HepG2 (cell line): Measurements from ENCODE around the gene HLCS. TPM values are rescaled to one million over a fixed set of nuclear protein-coding genes. Genes with fewer than 3 reads are reported as not detected.

Experiments
- E2F2 ChIP-seq: sonication (generic); formaldehyde crosslinking; IDR thresholded peaks from 2 replicates; pipeline ENCODE4 v1.4.0; 2020; ENCODE audit warnings: missing genetic modification reagents, borderline replicate concordance
- GLMP ChIP-seq: sonication (generic); formaldehyde crosslinking; IDR thresholded peaks from 2 replicates; pipeline ENCODE4 v1.9.0; 2021; ENCODE audit warnings: missing genetic modification reagents, mild to moderate bottlenecking, borderline replicate concordance
- HES4 ChIP-seq: sonication (generic); formaldehyde crosslinking; IDR thresholded peaks from 2 replicates; pipeline ENCODE4 v1.9.0; 2021; ENCODE audit warnings: mild to moderate bottlenecking, missing genetic modification reagents, borderline replicate concordance
- HIC2 ChIP-seq: sonication (generic); formaldehyde crosslinking; IDR thresholded peaks from 2 replicates; pipeline ENCODE4 v1.9.0; 2022; ENCODE audit warnings: low read depth, missing genetic modification reagents
- HNF1B ChIP-seq: sonication (generic); formaldehyde crosslinking; IDR thresholded peaks from 2 replicates; pipeline ENCODE4 v1.5.1; 2020; ENCODE audit warnings: mild to moderate bottlenecking, moderate library complexity, missing genetic modification reagents
- IRF2 ChIP-seq: IDR thresholded peaks from 2 replicates; pipeline ENCODE4 v1.6.1; 2018; ENCODE audit warnings: missing genetic modification reagents, missing compliant biosample characterization
- KAT8 ChIP-seq: IDR thresholded peaks from 2 replicates; pipeline ENCODE4 v1.6.1; 2016; ENCODE audit warnings: missing genetic modification reagents, missing compliant biosample characterization
- SALL2 ChIP-seq: sonication (generic); formaldehyde crosslinking; IDR thresholded peaks from 2 replicates; pipeline ENCODE4 v1.8.1; 2023; ENCODE audit warnings: mild to moderate bottlenecking, missing genetic modification reagents, inconsistent platforms
- SP1 ChIP-seq, 2 experiments: fragments of 450-650 bp in 1 of 2; sonication (generic) in 1 of 2; formaldehyde crosslinking in 1 of 2; IDR thresholded peaks; 2 replicates each; pipeline versions ENCODE4 v1.4.0 to v1.6.1; 2016 to 2020; ENCODE audit warnings: missing genetic modification reagents in 1 of 2
- ZBTB1 ChIP-seq: sonication (generic); formaldehyde crosslinking; IDR thresholded peaks from 2 replicates; pipeline ENCODE4 v1.4.0; 2020; ENCODE audit warnings: missing genetic modification reagents, borderline replicate concordance
- ZNF10 ChIP-seq: sonication (generic); formaldehyde crosslinking; IDR thresholded peaks from 2 replicates; pipeline ENCODE4 v1.4.0; 2020; ENCODE audit warnings: mild to moderate bottlenecking, low read depth, missing genetic modification reagents, borderline replicate concordance
- ZNF232 ChIP-seq: sonication (generic); formaldehyde crosslinking; IDR thresholded peaks from 2 replicates; pipeline ENCODE4 v1.4.0; 2020; ENCODE audit warnings: missing genetic modification reagents, borderline replicate concordance
- ZNF431 ChIP-seq: sonication (generic); formaldehyde crosslinking; IDR thresholded peaks from 2 replicates; pipeline ENCODE4 v1.9.0; 2022; ENCODE audit warnings: missing genetic modification reagents, low read depth, mild to moderate bottlenecking, borderline replicate concordance
- ZNF530 ChIP-seq: sonication (generic); formaldehyde crosslinking; IDR thresholded peaks from 2 replicates; pipeline ENCODE4 v1.5.0; 2020; ENCODE audit warnings: low read depth, mild to moderate bottlenecking, missing genetic modification reagents
- ZNF569 ChIP-seq: sonication (generic); formaldehyde crosslinking; IDR thresholded peaks from 2 replicates; pipeline ENCODE4 v1.5.0; 2020; ENCODE audit warnings: mild to moderate bottlenecking, missing genetic modification reagents, moderate library complexity, borderline replicate concordance
- ZNF572 ChIP-seq: sonication (generic); formaldehyde crosslinking; IDR thresholded peaks from 2 replicates; pipeline ENCODE4 v1.5.1; 2020; ENCODE audit warnings: mild to moderate bottlenecking, missing genetic modification reagents
- ZNF724P ChIP-seq: sonication (generic); formaldehyde crosslinking; IDR thresholded peaks from 2 replicates; pipeline ENCODE4 v1.8.0; 2022; ENCODE audit warnings: missing genetic modification reagents, borderline replicate concordance
- ZNF781 ChIP-seq: sonication (generic); formaldehyde crosslinking; IDR thresholded peaks from 2 replicates; pipeline ENCODE4 v1.5.1; 2020; ENCODE audit warnings: borderline replicate concordance, mild to moderate bottlenecking, missing genetic modification reagents; ENCODE audit errors: not compliant biosample characterization
- polyA plus RNA-seq, 8 experiments: library from polyadenylated mRNA; depleted of rRNA in 3 of 8; stranded (reverse) in 7 of 8; unstranded in 1 of 8; fragments of >200 nt; fragmentation: Illumina TruSeq in 4 of 8; extraction: Trizol in 4 of 8; gene quantifications; 2 replicates each; pipeline versions ENCODE4 v1.2.1 to v1.2.3, GENCODE V29; 2011 to 2016; ENCODE audit warnings: low read depth in 4 of 8, missing spikeins in 1 of 8, mixed read lengths in 1 of 8; ENCODE audit not compliant: insufficient read depth in 1 of 8
- total RNA-seq, 5 experiments: library from RNA; depleted of rRNA; stranded (reverse); fragments of >200 nt; fragmentation: Illumina TruSeq; extraction: Trizol; gene quantifications; 2 replicates each; pipeline ENCODE4 v1.2.3, GENCODE V29; 2016; ENCODE audit warnings: low read depth in 1 of 5

Gene HLCS
- total and polyA plus RNA-seq, 2 of the 13 experiments (the other 11 are each of a cell fraction or from before 2014, with no cell fraction given): 7.9 to 12.3 TPM

GRCh38 chr21:36990508-36991205, 24.2 kb upstream of the HLCS start (continued):
- TF ChIP-seq GLMP (CRISPR knock-in tag) (no peak), ZBTB1 (CRISPR knock-in tag) (no peak), ZNF781 (CRISPR knock-in tag) (peak; percentile 55), ZNF724P (CRISPR knock-in tag) (peak; percentile 75; the same call in 1 of the 2 replicates), ZNF431 (CRISPR knock-in tag) (0 out of 2 replicates have a peak, but pooled peaks have one; percentile 2), ZNF530 (no peak), HES4 (CRISPR knock-in tag) (0 out of 2 replicates have a peak, but pooled peaks have one; percentile 12), E2F2 (CRISPR knock-in tag) (no peak), SP1 (IDR thresholded peaks at IDR 0.05) (no peak), SP1 (CRISPR knock-in tag; IDR thresholded peaks at IDR 0.05) (no peak), SALL2 (no peak), ZNF572 (CRISPR knock-in tag) (peak; percentile 94; the same call in 1 of the 2 replicates), KAT8 (CRISPR knock-in tag) (no peak), HIC2 (CRISPR knock-in tag) (peak; percentile 23; the same call in 1 of the 2 replicates), HNF1B (peak; percentile 72), ZNF569 (0 out of 2 replicates have a peak, but pooled peaks have one; percentile 37), IRF2 (CRISPR knock-in tag) (no peak), ZNF232 (CRISPR knock-in tag) (no peak), ZNF10 (CRISPR knock-in tag) (no peak)
